HG03342 (cell line): ENCODE data around the gene SAMD14.

Source experiments
- ATAC-seq: cut with Tn5 transposase; IDR thresholded peaks from one replicate; pipeline ENCODE4 v1.9.1; 2021; ENCODE audit warnings: mild to moderate bottlenecking, moderate library complexity; ENCODE audit not compliant: unreplicated experiment

Gene SAMD14

GRCh38 chr17:50129728-50130558 lies at the start of gene SAMD14:
TSS of gene SAMD14 (minus strand) at chr17:50130160. CDS start at chr17:50124959, 5,201 bp downstream.
- ATAC-seq = no peak

DNA sequence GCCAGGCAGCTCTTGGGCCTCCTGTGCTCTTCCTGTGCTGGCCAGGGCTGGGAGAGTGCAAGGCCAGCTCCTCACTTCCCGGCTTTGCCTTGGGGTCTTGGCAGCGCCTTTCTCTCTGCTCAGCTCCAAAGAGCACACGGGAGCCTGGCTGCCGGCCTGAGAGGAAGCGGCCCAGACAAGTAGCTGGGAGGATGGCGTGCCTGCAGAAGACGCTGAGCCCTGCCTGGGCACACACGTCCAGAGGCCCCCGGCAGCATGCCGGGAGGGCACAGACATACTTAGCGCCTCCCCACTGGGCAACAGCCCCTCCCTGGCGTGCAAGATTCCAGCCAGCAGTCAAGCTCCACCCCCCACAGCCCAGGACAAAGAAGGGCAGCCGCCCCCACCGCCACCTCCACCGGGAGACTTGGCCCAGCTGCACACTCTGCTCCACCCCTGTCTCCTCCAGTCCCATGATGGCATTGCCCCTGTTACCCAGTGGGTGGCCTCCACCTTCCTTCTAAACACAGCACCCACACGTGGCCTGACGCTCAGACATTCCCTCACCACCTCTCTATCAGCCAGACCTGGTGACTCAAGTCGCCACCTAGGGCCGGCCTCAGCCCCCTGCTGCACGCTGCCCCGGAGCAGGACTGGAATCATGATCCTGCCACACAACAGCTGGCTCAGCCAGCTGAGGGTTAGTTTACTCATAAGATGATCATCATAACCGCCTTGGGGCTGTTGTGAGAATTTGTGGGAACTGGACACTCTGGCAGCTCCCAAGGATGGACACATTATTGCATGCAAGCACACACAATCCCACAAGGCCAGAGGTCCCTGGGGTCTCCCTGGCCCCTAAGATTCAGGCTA lies 48.2 kb upstream of the SAMD14 start:
- no peak for ATAC-seq

DNA sequence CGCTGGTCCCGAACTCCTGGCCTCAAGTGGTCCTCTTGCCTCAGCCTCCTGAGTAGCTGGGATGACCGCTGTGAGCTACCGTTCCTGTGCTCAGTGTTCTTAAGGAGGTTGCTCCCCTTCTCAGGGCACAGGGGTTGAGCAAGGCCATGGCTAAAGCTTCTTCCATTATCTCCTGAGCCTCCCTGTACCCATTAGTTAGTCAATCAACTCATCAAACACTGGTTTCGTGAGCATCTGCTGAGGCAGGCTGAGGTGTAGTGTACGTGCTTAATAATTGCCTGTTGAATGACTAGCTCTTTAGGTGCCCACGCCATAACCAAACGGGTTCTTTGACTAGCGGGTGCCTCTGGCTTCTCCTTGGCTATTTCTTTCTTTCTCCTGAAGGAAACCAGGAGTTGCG lies 47.5 kb upstream of the SAMD14 start:
- ATAC-seq = no peak

DNA sequence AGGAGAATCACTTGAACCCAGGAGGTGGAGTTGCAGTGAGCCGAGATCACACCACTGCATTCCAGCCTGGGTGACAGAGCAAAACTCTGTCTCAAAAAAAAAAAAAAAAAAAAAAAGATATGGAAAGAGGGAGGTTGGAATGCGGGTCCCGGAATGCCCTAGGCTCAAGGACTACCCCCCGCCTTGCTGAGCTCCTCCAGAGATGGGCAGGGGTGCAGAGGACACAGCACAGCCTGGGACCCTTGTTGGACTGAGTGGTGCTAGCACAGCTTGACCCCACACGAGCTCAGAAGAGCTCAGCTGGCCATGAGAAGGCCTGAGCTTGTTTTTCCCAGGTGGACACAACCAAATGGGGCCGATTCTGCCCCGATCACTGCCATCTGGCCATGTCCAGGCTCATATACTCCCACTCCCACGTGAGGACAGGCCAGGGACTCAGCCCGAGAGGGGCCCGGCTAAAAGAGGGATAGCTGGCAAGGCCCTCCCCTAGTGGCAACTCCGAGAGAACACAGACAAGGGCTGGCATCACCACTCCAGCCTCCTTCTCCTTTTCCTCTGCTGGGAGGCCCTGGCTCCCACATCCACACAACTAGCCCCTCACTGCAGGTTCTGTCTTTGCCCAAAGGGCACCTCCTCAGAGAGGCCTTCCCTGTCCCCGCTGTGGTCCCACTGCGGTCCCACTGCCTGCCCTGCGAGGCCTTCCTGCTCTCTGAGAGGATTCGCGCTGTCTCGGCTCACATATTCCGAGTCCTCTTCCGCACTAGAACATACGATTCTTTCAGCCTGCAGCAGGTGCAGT lies 46.8 kb upstream of the SAMD14 start:
- ATAC-seq = no peak

GRCh38 chr17:50175035-50175807 lies 45.3 kb upstream of the SAMD14 start:
- no peak for ATAC-seq

- ATAC-seq = no peak
Observed at GRCh38 chr17:50174444-50174843, 44.5 kb upstream of the SAMD14 start.

DNA sequence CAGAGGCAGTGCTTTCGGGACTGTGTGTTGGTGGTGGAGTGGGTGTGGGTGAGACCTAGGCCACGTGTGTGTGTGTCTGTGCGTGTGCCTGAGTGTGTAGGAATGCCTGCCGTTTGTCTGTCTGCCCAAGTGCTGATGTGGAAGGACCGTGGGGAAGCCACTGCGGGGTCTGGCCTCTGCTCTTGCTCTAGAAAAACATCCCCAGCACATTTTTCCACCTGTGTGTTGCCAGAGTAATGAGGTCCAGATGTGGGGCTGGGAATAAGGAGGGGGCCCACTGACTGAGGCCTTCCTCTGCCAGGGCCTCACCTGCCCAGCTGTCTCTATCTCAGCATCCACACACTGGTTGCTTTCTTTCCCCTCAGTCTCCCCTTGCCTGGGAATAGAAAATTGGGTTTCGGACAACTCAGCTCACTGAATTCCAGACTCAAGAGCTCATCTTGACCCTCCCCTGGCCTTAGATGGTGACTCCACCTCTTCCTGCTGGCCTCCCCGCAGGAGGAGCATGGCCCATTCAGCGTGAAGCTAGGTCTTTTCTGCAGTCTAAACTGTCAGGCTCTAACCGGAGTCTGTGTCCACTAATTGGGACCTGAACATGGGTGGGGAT lies 43.5 kb upstream of the SAMD14 start:
- ATAC-seq = no peak

- ATAC-seq = no peak
Observed at GRCh38 chr17:50172936-50173334, 43.0 kb upstream of the SAMD14 start.

GRCh38 chr17:50172130-50172529 lies 42.2 kb upstream of the SAMD14 start:
- ATAC-seq = no peak

DNA sequence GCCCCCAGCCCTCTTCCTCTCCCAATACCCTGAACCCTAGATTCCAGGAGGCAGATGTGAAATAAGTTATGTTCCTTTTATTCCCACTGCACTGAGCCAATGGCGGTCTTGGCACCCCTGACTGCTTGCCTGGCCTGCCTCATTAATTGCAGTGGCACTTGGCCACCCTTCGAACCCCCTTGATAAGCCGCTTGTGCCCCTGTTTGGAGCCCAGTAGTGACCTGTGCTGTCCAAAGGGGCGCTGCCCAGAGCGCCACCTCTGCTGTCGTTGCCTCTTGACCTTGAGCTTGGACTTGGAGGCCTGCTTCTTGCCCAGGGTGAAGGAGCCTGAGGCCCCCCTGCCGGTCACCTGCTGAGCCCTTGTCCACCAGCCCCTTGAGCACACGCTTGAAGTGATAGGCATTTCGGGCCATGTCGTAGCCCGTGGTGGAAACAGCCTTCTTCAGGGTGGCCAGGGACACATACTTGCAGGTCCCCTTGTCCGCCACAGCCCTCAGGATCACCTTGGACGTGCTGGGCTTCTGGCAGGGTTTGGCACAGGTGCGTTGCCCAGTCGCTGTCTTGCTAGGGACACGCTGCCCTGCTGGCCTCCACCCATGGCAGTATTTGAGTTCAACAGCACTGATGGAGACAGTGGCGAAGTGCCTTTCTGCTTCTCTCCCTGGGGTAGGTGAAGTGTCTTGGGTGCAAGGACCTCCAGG lies 41.6 kb upstream of the SAMD14 start:
- no peak for ATAC-seq

DNA sequence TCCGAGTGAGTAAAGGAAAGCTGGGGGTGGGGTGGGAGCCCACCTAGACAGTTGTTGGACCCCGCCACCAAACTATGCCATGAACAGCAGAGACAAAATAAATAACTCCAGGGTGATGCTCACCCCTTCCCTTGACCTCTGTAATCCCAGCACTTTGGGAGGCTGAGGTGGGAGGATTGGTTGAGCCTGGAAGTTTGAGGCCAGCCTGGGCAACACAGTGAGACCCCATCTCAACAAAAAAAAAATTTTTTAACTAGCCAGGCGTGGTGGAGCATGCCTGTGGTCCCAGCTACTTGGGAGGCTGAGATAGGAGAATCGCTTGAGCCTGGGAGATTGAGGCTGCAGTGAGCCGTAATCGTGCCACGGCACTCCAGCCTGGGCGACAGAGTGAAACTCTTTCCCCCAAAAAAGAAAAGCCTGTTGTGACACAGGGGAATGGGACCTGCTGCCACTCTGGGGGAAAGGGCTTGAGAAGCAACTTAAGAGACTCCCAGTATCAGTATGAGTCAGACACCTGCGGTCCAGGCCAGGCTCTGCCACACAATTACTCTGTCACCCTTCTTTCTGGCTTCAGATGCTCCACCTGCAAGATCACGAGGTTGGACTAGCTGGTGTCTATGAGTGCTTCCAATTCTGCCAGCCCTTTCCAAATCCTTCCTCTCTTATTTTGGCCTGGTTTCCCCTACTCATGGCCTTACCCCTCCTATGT lies 40.9 kb upstream of the SAMD14 start:
- peak; percentile 64 for ATAC-seq

DNA sequence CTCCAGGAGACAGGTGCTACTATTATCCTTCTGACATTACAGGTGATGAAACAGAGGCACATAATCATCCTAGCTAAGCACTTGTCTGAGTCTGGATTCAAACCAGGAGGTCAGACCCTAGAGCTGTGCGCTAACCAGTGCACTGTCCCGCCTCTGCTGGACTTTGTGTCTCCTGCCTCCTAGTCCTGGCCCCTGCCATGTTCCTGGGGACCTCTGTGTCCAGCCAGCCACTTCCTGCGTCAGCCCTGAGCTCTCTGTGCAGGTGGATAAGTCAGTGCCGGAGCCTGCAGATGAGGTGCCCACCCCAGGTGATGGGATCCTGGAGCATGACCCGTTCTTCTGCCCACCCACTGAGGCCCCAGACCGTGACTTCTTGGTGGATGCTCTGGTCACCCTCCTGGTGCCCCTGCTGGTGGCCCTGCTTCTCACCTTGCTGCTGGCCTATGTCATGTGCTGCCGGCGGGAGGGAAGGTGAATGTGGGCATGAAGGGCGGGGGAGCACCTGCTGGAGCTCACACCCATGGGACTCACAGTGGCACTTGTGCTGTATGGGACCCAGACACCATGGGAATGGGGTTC lies 40.0 kb upstream of the SAMD14 start:
- no peak for ATAC-seq

DNA sequence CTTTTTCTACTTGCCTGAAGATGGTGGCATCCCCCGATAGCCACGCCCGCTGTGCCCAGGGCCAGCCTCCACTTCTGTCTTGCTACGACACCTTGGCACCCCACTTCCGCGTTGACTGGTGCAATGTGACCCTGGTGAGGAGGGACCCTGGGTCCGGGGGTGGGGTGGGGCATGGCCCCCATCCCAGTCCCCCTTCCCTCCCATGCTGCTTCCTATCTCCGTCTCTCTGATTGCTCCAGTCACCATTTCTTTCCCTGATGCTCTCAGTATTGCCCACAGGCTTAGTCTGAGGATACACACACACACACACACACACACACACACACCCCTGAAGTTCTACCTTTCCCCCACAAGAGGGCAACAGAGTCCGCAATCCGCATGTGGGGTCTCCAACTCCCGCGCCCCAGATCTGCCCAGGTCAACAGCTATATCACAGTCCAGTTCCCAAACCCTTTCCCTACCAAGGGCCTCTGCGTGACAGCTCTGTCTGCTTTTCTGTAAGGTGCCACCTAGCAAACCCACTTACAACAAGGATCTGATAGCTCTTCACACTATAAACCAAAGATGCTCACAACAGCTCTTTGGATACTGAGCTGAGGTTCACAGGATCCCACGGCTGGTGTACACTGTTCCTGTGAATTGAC lies 39.3 kb upstream of the SAMD14 start:
- no peak for ATAC-seq

DNA sequence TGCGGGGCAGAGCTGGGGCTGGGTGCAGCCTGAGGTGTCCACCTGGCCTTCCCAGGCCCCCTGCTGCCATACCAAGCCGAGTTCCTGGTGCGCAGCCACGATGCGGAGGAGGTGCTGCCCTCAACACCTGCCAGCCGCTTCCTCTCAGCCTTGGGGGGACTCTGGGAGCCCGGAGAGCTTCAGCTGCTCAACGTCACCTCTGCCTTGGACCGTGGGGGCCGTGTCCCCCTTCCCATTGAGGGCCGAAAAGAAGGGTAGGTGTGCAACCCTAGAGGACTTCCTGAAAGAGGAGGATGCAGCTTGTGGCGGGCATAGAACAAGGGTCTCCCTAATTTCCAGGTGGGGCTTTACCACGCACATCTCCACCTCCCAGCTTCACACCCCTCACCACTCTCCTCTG lies 38.4 kb upstream of the SAMD14 start:
- ATAC-seq = no peak

DNA sequence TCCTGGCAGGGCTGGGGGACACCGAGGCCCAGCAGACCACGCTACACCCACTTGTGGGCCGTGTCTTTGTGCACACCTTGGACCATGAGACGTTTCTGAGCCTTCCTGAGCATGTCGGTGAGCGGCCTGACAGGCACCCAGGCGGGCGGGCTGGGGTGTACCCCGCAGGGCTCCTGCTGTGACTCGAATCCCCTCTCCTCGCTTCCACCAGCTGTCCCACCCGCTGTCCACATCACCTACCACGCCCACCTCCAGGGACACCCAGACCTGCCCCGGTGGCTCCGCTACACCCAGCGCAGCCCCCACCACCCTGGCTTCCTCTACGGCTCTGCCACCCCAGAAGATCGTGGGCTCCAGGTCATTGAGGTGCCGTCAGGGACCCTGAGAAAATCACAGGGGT lies 37.4 kb upstream of the SAMD14 start:
- ATAC-seq = no peak

GRCh38 chr17:50166518-50167181 lies 36.7 kb upstream of the SAMD14 start:
- ATAC-seq = no peak

DNA sequence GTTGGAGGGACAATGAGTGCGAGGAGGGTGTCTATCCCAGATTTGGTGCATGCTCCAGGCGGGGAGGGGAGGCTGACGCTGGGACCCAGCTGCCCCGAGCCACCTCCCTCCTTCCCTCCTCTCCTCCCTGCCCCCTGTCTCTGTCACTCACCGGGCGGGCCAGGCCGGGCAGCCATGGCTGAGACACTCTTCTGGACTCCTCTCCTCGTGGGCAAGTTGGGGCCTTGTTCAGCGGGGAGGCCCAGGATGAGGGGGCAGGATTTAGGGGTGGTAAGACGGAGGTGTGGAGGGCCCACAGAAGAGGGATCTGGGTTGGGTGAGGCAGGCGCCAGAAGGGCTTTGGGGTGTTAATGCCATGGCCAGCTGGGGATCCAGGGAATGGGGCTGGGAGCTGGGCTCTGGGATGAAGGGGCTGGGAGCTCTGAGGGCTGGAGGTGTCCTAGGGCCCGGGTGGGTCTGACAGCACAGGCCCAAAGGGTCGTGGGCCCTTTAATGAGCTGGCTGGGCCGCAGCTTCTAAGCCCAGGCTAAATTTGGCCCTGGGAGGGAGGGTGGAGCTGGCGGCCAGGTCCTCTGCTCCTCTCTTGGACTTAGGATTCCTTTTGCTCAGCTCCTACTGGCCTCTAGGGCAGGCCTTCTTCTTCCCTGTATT lies 36.0 kb upstream of the SAMD14 start, which contains the start of gene SGCA:
TSS of gene SGCA (plus strand) at position 139 of the 651 bp plus-strand sequence. CDS start at position 175, 36 bp downstream.
- ATAC-seq = no peak
